Muscle of arm (tissue), 12 donors: ENCODE data around the gene DLG5. TPM values are rescaled to one million over a fixed set of nuclear protein-coding genes. Genes with fewer than 3 reads are reported as not detected.

Experiments used
- DNase-seq: peaks from one replicate; pipeline ENCODE4 v3.0.0-alpha.2; 2013
- polyA plus RNA-seq, 12 donors: library from polyadenylated mRNA; unstranded; fragments of 120-200 nt; gene quantifications; one replicate each; pipeline ENCODE4 v1.2.1, GENCODE V29; 2013; ENCODE audit not compliant: insufficient read length in 12 of 12

DLG5 gene
- polyA plus RNA-seq, 12 donors, result 17.0 to 37.7 (median 23.5) TPM; not detected in 1

- no peak for DNase-seq
Measured at GRCh38 chr10:77894058-77894457, 32.5 kb downstream of the DLG5 start.

- no peak for DNase-seq
Measured at GRCh38 chr10:77893386-77893785, 33.2 kb downstream of the DLG5 start.

GRCh38 chr10:77892761-77893160, 33.8 kb downstream of the DLG5 start:
- DNase-seq, result no peak

- DNase-seq, result no peak
Measured at GRCh38 chr10:77892021-77892739, 34.4 kb downstream of the DLG5 start.

GRCh38 chr10:77890097-77890496, 36.5 kb downstream of the DLG5 start:
- no peak for DNase-seq

GRCh38 chr10:77889277-77889903, 37.2 kb downstream of the DLG5 start:
- no peak for DNase-seq

GRCh38 chr10:77888356-77888703, 38.2 kb downstream of the DLG5 start:
- no peak for DNase-seq

- DNase-seq, result no peak
Measured at GRCh38 chr10:77887631-77888355, 38.8 kb downstream of the DLG5 start.

GRCh38 chr10:77886795-77887355, 39.7 kb downstream of the DLG5 start:
- no peak for DNase-seq

GRCh38 chr10:77884181-77884580, 42.4 kb downstream of the DLG5 start:
- no peak for DNase-seq

- DNase-seq, result no peak
Measured at GRCh38 chr10:77881636-77882035, 44.9 kb downstream of the DLG5 start.

GRCh38 chr10:77881222-77881621, 45.3 kb downstream of the DLG5 start:
- DNase-seq, result no peak

GRCh38 chr10:77879710-77880109, 46.8 kb downstream of the DLG5 start:
- DNase-seq, result no peak

- no peak for DNase-seq
Measured at GRCh38 chr10:77879065-77879464, 47.5 kb downstream of the DLG5 start.

- DNase-seq, result no peak
Measured at GRCh38 chr10:77877441-77878344, 48.9 kb downstream of the DLG5 start.

- DNase-seq, result no peak
Measured at GRCh38 chr10:77875730-77876129, 50.8 kb downstream of the DLG5 start.

- DNase-seq, result no peak
Measured at GRCh38 chr10:77874872-77875271, 51.7 kb downstream of the DLG5 start.

- DNase-seq, result no peak
Measured at GRCh38 chr10:77873536-77874380, 52.8 kb downstream of the DLG5 start.

- no peak for DNase-seq
Measured at GRCh38 chr10:77872947-77873535, 53.5 kb downstream of the DLG5 start.
